Measurements from ENCODE around the gene BMPR1B.

- TF ChIP-seq CTCF (IDR thresholded peaks at IDR 0.05 in 8 of 11, conservative IDR thresholded peaks at IDR 0.05 in 3 of 11) (no peak), POLR2A (IDR thresholded peaks at IDR 0.05) (no peak)
Measured at GRCh38 chr4:94947681-94948108, 189.9 kb downstream of the BMPR1B start.
